Measurements from ENCODE around the gene WNT3A.

Gene WNT3A

DNA sequence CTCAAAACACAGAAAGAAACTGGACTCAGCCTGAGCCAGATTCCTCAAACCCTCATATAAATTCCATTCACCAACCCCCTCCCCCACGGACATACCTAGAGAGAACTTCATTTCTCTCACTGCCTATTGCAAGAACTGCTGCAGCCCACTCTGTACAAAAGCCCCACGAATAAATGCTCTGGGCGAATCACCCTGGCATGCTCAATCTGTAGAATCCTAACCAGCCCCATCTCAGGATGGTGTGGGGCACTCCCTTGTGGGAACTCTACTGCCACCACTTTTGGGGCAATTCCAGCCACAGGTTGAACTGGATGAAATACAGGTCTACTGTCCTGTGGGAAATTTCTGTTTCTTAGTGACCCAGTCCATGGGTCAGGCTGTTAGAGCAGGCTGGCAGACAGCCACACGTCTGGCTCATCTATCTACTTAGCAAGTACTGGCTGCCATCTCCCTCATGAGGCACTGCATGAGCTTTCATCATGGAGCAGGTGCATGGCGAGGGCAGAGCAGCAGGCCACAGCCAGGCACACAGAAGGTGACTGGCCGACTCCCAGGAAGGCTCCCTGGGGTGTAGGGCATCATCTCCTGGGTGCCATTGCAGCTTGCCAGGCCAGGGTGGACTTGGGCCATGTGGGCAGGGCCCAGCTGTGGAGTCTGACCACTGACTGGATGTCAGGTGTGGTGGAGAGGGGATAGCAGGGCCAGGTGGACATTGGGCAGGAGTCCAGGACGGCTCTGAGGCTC, 97.9 kb downstream of the WNT3A start:
- Histone ChIP-seq H3K27ac (ENCODE audit: low read depth, low read length) (no peak overlapping the region), H3K36me3 (ENCODE audit: insufficient read depth, low read length) (peaks cover 33% of the 10 kb centered on the region), H3K9me3 (ENCODE audit: insufficient read depth, low read depth, low read length) (no peaks in the 10 kb centered on the region), H3K4me3 (ENCODE audit: low read length) (no peak overlapping the region), H3K9ac (ENCODE audit: low read depth, low read length) (no peak overlapping the region), H3K4me1 (ENCODE audit: insufficient read depth, low read length) (no peaks in the 10 kb centered on the region), H3K27me3 (ENCODE audit: insufficient read depth, low read length) (peaks cover 2% of the 10 kb centered on the region)
- 85% methylated on average over 7 of the region's 7 CpGs for WGBS

GRCh38 chr1:228105270-228105995, 98.6 kb downstream of the WNT3A start:
- Histone ChIP-seq H3K27ac (ENCODE audit: low read depth, low read length) (no peak overlapping the region), H3K36me3 (ENCODE audit: insufficient read depth, low read length) (peaks cover 27% of the 10 kb centered on the region), H3K9me3 (ENCODE audit: insufficient read depth, low read depth, low read length) (no peaks in the 10 kb centered on the region), H3K4me3 (ENCODE audit: low read length) (no peak overlapping the region), H3K4me1 (ENCODE audit: insufficient read depth, low read length) (0 out of 2 replicates have a peak, but pooled peaks cover 4% of the 10 kb centered on the region), H3K9ac (ENCODE audit: low read depth, low read length) (no peak overlapping the region), H3K27me3 (ENCODE audit: insufficient read depth, low read length) (peaks cover 9% of the 10 kb centered on the region)
- 91% methylated on average over 9 of the region's 9 CpGs for WGBS

GRCh38 chr1:228105996-228106799, 99.4 kb downstream of the WNT3A start:
- 92% methylated on average over 8 of the region's 8 CpGs for WGBS
- H3K27me3 ChIP-seq (ENCODE audit: insufficient read depth, low read length): peaks cover 13% of the 10 kb centered on the region
- H3K36me3 ChIP-seq (ENCODE audit: insufficient read depth, low read length): peaks cover 19% of the 10 kb centered on the region
- H3K9me3 ChIP-seq (ENCODE audit: insufficient read depth, low read depth, low read length): no peaks in the 10 kb centered on the region
- H3K9ac ChIP-seq (ENCODE audit: low read depth, low read length): no peak overlapping the region
- H3K4me3 ChIP-seq (ENCODE audit: low read length): no peak overlapping the region
- H3K4me1 ChIP-seq (ENCODE audit: insufficient read depth, low read length): 0 out of 2 replicates have a peak, but pooled peaks cover 5% of the 10 kb centered on the region
- no peak overlapping the region for H3K27ac ChIP-seq (ENCODE audit: low read depth, low read length)

- WGBS: 97% methylated on average over 9 of the region's 9 CpGs
- Histone ChIP-seq H3K4me1 (ENCODE audit: insufficient read depth, low read length) (0 out of 2 replicates have a peak, but pooled peaks cover 5% of the 10 kb centered on the region), H3K27ac (ENCODE audit: low read depth, low read length) (no peak overlapping the region), H3K36me3 (ENCODE audit: insufficient read depth, low read length) (peaks cover 16% of the 10 kb centered on the region), H3K27me3 (ENCODE audit: insufficient read depth, low read length) (peaks cover 13% of the 10 kb centered on the region), H3K9ac (ENCODE audit: low read depth, low read length) (no peak overlapping the region), H3K4me3 (ENCODE audit: low read length) (no peak overlapping the region), H3K9me3 (ENCODE audit: insufficient read depth, low read depth, low read length) (no peaks in the 10 kb centered on the region)
Measured at GRCh38 chr1:228106800-228107054, 99.9 kb downstream of the WNT3A start.

GRCh38 chr1:228107636-228108035, 100.8 kb downstream of the WNT3A start:
- Histone ChIP-seq H3K36me3 (ENCODE audit: insufficient read depth, low read length) (peaks cover 16% of the 10 kb centered on the region), H3K4me3 (ENCODE audit: low read length) (no peak overlapping the region), H3K27me3 (ENCODE audit: insufficient read depth, low read length) (peaks cover 13% of the 10 kb centered on the region), H3K4me1 (ENCODE audit: insufficient read depth, low read length) (0 out of 2 replicates have a peak, but pooled peaks cover 5% of the 10 kb centered on the region), H3K27ac (ENCODE audit: low read depth, low read length) (no peak overlapping the region), H3K9ac (ENCODE audit: low read depth, low read length) (no peak overlapping the region), H3K9me3 (ENCODE audit: insufficient read depth, low read depth, low read length) (no peaks in the 10 kb centered on the region)
- WGBS: 94% methylated on average over 19 of the region's 19 CpGs

- peak overlapping the region; percentile 87 for H3K4me3 ChIP-seq (ENCODE audit: low read length)
- peaks cover 13% of the 10 kb centered on the region for H3K27me3 ChIP-seq (ENCODE audit: insufficient read depth, low read length)
- H3K9me3 ChIP-seq (ENCODE audit: insufficient read depth, low read depth, low read length): no peaks in the 10 kb centered on the region
- H3K4me1 ChIP-seq (ENCODE audit: insufficient read depth, low read length): 0 out of 2 replicates have a peak, but pooled peaks cover 5% of the 10 kb centered on the region
- H3K27ac ChIP-seq (ENCODE audit: low read depth, low read length): no peak overlapping the region
- H3K36me3 ChIP-seq (ENCODE audit: insufficient read depth, low read length): peaks cover 16% of the 10 kb centered on the region
- peak overlapping the region; percentile 84; the same call in 1 of the 2 replicates for H3K9ac ChIP-seq (ENCODE audit: low read depth, low read length)
- 89% methylated on average over 11 of the region's 11 CpGs for WGBS
Measured at GRCh38 chr1:228108055-228108690, 101.4 kb downstream of the WNT3A start.

- Histone ChIP-seq H3K4me3 (ENCODE audit: low read length) (peak overlapping the region; percentile 87), H3K36me3 (ENCODE audit: insufficient read depth, low read length) (peaks cover 16% of the 10 kb centered on the region), H3K9ac (ENCODE audit: low read depth, low read length) (peak overlapping the region; percentile 84), H3K27ac (ENCODE audit: low read depth, low read length) (peak overlapping the region; percentile 66), H3K9me3 (ENCODE audit: insufficient read depth, low read depth, low read length) (no peaks in the 10 kb centered on the region), H3K4me1 (ENCODE audit: insufficient read depth, low read length) (0 out of 2 replicates have a peak, but pooled peaks cover 5% of the 10 kb centered on the region), H3K27me3 (ENCODE audit: insufficient read depth, low read length) (peaks cover 13% of the 10 kb centered on the region)
- 11% methylated on average over 8 of the region's 8 CpGs for WGBS
Measured at GRCh38 chr1:228108742-228109072, 101.9 kb downstream of the WNT3A start.

DNA sequence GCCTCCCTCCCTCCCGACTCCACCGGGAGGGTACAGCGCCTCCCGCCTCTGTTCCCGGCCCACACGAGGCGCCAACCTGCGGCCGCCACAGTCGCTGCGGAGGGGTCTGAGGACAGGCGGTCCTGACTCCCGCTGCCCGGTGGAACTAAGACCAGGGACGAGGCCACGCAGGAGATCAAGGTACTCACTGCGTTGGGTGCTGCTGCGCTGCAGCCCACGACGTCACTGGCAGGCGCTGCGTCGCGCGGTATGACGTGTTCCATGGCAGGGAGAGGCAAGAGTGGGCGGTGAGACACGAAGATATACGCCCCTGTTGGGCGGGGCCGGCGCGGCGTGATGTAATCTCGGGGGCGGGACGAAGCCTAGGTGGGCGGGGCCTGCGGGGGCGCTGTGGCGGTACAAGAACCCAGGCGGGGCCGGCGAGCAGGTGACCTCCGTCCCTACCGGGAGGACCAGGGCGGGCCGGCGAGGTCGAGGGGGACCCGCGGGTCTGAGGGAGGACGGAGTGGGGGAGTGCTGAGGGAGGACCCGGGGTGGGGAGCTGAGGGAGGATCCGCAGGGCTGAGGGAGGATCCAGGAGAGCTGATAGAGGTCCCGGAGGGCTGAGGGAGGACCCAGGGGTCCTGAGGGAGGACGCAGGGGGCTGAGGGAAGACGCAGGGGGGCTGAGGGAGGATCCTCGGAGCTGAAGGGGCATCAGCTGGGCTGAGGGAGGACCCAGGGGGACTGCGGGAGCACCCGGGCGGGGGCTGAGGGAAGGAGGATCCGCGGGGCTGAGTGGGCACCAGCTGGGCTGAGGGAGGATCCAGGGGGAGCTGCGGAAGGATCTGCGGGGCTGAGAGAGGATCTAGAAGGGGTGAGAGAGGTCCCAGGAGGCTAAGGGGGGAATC, 102.5 kb downstream of the WNT3A start, which contains the start of gene MRPL55:
Gene MRPL55 (minus strand): TSS at position 227 of the 889 bp plus-strand sequence. CDS start 1,039 bp downstream, outside the sequence.
- 1% methylated on average over 66 of the region's 66 CpGs for WGBS
- Histone ChIP-seq H3K4me1 (ENCODE audit: insufficient read depth, low read length) (0 out of 2 replicates have a peak, but pooled peaks cover 5% of the 10 kb centered on the region), H3K9ac (ENCODE audit: low read depth, low read length) (peak within 1 kb of the TSS; percentile 84), H3K4me3 (ENCODE audit: low read length) (peak within 1 kb of the TSS; percentile 87), H3K27ac (ENCODE audit: low read depth, low read length) (peak within 1 kb of the TSS; percentile 66), H3K36me3 (ENCODE audit: insufficient read depth, low read length) (peaks cover 16% of the 10 kb centered on the region), H3K9me3 (ENCODE audit: insufficient read depth, low read depth, low read length) (no peaks in the 10 kb centered on the region), H3K27me3 (ENCODE audit: insufficient read depth, low read length) (peaks cover 13% of the 10 kb centered on the region)

- WGBS: 37% methylated on average over 15 of the region's 15 CpGs
- H3K9me3 ChIP-seq (ENCODE audit: insufficient read depth, low read depth, low read length): no peaks in the 10 kb centered on the region
- H3K9ac ChIP-seq (ENCODE audit: low read depth, low read length): peak overlapping the region; percentile 65
- peaks cover 13% of the 10 kb centered on the region for H3K27me3 ChIP-seq (ENCODE audit: insufficient read depth, low read length)
- peak overlapping the region; percentile 87 for H3K4me3 ChIP-seq (ENCODE audit: low read length)
- H3K4me1 ChIP-seq (ENCODE audit: insufficient read depth, low read length): 0 out of 2 replicates have a peak, but pooled peaks cover 5% of the 10 kb centered on the region
- H3K36me3 ChIP-seq (ENCODE audit: insufficient read depth, low read length): peaks cover 16% of the 10 kb centered on the region
- H3K27ac ChIP-seq (ENCODE audit: low read depth, low read length): no peak overlapping the region
Measured at GRCh38 chr1:228109962-228110488, 103.2 kb downstream of the WNT3A start.

DNA sequence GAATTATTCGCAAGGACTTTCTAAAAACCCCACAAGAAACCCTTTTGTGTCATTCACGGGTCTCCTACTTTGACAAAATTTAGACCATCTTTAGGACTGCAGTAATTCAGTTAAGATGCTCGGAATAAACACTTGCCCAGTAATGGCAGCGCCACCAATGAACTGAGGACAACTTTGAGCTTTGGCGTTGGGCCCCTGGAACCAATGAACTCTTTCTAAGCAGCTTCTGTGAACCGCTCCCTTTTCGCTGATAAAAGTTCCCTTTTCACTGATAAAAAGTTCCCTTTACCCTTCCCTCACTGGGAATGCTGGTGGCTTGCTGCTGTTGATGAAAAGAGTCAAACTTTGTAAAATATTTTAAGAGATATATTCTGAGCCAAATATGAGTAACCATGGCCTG, 103.8 kb downstream of the WNT3A start:
- H3K27ac ChIP-seq (ENCODE audit: low read depth, low read length): no peak overlapping the region
- peaks cover 13% of the 10 kb centered on the region for H3K27me3 ChIP-seq (ENCODE audit: insufficient read depth, low read length)
- no peak overlapping the region for H3K4me3 ChIP-seq (ENCODE audit: low read length)
- H3K36me3 ChIP-seq (ENCODE audit: insufficient read depth, low read length): peaks cover 16% of the 10 kb centered on the region
- H3K4me1 ChIP-seq (ENCODE audit: insufficient read depth, low read length): 0 out of 2 replicates have a peak, but pooled peaks cover 5% of the 10 kb centered on the region
- H3K9ac ChIP-seq (ENCODE audit: low read depth, low read length): no peak overlapping the region
- WGBS: 93% methylated on average over 7 of the region's 7 CpGs
- H3K9me3 ChIP-seq (ENCODE audit: insufficient read depth, low read depth, low read length): no peaks in the 10 kb centered on the region

Data from HUES64 (cell line).